GM18858 (cell line): ENCODE results near the gene QRICH2.
A peak's percentile ranks its signal among the peaks of the same experiment; 100 is the strongest.
"Not testable (repeated sequence)": the region's sequence is repeated elsewhere in the genome, so short reads cannot be mapped to it uniquely, and the experiment has no call there.

Experiments
- ATAC-seq: cut with Tn5 transposase; IDR thresholded peaks from one replicate; pipeline ENCODE4 v1.9.1; 2021; ENCODE audit not compliant: unreplicated experiment

QRICH2 gene

DNA sequence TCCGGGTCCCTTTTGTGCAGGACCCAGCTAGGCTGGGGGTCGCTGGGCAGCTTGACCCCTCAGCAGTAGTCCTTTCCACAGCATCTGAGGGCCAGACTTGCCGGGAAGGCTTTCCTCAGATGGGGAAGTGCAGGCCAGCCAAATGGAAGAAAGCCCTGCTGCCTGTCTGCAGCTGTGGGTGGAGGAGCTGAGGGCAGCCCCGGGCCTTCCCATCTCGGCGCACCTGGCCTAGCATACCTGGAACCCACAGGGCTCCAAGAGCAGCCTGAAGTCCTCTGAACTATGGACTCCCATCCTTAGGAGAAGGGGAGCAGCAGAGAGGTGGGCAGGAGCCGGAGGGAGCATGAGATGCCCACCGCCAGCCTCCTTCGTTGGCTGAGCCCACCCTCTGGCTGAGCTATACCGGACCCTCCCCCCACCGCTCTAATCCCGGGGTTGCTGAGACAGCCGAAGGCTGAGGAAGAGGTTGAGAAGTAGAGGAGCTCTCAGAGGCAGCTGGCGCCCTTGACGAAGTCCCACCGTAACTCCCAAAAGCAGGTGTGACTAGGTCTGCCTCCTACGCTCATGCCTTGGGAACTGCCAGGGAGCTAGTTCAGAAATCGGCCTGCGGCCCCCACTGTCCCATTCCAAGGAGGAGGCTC is 29.7 kb downstream of the QRICH2 start:
- no peak for ATAC-seq

DNA sequence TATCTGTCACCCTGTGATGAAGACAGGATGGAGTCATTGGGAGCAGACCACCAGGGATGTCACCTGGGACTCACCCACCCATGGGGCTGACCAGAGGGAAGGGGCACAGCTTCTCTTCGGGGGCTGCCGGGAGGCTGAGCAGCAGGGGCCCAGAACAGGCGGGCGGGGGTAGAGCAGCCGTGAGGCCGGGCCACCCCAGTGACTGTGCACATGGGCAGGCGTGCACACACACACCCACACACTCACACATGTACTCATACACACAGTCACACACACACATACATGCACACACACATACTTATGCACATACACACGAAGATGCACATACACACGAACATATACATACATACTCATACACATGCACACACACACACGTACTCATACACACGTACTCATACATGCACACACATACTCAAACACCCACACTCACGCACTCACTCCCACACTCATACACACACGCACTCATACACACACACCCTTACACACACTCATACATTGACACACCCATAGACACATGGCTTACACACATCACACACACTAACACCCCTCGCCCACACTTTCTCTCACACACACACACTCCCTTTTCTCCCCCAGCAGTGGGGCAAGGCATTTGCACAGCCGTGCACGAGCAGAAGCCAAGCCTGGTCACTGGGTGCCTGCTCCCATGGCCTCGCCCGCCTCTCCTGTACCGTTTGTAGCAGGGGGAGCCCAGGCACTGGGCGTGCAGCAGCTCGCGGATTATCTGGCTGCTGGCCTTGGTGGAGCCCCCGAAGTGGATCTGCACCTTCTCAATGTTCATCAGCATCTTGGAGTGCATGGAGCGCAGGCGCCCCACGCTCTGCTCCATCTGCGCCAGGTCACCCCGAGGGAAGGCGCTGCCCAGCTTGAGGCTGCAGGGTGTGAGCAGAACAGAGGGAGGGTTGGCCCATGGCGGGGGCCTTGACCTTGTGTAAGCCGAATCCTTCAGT is 30.5 kb downstream of the QRICH2 start:
- ATAC-seq, result no peak

DNA sequence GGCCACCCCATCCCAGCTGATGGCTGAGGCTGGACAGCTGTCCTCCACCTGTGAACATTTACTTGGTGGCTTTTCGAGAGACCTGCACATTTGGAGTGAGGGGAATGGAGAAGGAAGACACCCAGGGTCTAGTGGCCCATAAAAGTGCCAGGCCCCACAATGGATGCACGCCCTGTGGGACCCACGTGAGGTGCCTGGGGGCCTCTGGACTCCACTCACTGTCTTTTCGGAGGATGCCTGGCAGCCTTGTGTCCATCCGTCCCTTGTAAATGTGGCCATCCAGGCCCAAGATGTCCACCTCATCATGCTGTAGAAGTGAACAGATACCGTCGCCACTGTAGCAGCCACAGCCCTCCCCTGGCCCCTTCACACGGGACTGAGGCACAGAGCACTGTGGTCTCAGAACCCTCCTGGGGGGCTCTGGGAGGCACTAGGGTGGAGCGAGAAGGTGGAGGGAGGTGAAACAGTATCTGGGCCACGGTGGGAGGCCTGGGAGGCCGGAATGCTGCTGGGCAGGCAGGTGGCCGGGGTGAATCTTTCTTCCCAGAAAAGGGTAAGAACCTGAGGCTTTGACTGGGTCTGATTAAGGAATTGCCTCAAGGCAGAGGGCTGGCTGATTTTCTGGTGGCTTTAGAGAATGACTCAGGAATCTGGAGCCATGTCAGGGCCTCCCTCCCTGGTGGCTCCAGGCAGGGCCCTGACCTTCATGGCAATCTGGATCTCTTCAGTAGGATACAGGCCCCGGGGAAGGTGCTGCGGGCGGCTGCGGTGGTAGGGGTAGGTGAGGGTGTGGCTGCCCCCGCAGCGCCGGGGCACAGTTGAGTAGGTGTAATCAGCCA is 31.4 kb downstream of the QRICH2 start:
- ATAC-seq, result no peak

DNA sequence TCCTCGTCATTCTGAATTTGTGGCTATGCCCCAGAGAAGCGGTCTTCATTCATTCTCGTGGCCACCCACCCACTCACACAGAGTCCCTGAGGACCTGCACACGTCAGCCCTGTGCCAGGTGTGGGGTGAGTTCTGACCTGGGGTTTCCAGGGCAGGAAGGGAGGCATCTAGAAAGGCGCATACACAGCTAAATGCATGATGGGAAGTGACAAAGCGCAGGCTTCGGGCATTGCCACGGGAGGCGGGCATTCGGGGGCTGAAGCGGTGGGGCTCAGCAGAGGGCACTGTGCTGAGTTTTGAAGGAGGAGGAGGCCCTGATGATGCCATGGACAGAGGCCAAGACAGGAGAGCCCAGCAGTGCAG is 32.0 kb downstream of the QRICH2 start:
- no peak for ATAC-seq

- no peak for ATAC-seq
Measured at GRCh38 chr17:76275382-76276068, 32.6 kb downstream of the QRICH2 start.

GRCh38 chr17:76274112-76274956 is 33.7 kb downstream of the QRICH2 start:
- no peak for ATAC-seq

- no peak for ATAC-seq
Measured at GRCh38 chr17:76273445-76274111, 34.5 kb downstream of the QRICH2 start.

DNA sequence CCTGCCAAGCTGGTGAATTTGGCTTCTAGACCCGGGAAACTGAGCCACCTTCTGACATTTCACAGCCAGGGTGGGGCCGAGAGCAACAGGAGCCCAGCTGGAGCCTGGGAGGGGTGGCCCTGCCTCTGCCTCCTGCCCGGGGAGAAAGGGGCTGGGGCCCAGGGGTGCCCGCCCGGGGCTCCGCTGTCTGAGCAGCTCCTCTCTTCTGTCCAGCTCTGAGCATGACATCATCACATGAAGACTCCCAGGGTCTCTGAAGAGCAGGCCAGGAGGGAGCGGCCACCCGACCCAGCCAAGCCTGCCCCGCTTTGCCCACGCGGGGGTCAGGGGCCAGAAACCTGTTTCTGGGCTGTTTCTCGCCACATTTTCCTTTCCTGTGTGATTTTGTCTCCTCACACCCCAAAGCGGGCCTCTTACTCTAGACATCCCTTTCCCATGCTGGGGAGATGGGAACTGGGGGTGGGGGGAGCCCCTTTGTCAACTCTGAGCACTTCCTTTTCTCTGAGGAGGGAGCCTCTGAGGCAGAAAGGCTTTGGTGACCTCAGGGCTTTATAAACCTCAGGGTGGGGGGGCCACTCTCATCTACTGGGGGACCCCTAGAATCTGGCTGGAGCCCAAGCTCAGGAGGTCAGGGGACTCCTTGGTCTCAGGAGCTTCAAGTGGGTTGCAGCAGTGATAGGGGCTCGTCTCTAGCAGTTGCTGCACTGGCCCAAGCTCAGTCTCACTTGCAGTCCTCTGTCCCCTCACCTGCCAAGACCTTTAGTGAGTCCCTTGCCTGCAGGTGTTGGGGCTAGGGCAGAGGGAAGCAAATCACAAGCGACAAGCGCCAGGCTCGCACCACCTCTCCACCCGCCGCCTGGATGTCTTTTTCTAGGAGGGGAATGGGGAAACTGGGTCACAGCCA is 35.3 kb downstream of the QRICH2 start:
- no peak for ATAC-seq

DNA sequence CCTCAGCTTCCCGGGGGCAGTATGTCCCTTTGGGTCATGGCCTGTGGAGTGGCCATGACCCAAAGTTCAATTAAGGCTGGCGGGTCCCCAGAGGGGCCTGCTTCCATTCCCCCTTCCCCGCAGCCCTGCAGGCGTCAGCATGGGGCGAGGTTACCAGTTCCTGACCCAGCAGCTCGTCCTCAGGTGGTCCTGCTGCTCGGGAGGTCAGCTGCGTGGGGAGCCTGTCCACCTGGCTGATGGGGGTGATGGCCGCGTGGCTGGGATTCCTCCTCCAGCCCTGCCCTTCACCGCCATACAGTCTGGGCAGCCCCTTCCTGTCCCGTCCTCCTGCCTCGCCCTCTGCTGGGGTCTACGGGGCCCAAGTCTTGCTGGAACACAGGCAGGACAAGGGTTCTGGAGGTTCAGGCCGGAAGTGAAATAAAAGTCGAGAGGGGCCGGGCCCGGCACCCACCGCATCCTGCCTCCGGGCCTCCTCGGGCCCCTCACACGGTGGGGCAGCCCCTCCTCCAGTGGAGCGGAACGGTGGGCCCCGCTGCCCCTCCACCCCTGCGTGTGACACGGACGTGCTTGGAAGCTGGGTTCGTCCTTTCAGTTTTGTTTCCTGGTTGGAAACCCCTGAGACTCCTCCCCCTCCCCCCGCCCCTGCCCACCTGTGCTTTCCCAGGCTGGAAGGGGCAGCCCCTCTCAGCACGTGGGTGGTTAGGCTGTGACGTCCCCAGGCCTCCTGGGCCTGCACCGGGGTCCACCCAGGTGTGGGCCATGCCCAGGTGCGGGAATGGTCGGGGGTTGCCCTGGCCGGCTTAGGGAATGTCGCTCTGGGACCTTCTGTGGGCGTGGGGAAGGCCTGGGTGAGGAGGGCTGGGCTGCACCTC is 36.2 kb downstream of the QRICH2 start:
- ATAC-seq, result peak; percentile 28

DNA sequence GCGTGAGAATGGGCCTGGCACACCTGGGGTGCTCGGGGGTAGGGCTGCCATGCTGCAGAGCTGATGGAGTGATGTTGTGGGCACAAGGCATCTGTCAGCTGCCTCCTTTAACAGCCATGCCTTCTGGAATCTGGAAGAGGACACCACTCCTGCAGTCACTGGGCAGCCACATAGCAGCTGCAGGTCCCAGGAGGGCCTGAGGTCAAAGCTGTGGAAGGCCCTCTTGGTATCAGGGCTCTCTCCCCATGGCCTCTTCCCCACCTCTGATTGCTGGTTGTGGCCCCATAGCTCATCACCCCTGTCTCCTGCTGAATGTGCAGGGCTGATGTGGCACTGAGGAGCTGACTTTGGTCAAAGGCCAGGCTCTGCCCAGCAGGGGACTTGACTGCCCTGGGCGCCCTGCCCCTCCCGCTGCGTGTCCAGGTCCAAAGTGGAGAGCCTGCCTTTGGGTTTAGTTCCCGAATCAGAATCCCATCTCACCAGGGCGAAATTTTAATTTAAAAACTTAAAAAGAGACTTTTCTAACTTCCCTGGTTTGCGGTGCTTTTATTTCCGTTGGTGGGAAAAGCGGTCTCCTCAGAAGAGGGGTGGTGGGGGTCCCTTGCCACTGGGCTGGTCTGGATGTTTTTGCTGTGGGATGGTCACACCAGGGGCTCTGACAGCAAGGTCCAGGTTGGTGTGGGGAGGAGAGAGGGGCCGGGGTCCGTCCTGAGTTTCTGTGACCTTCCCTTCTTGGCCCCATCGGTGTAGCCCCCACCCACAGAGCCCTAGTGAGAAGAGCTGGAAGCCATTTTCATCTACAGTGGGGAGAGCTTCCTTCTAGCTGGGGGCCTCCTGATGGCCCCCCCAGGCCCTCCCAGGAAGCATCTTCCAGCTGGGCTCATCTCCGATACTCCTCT is 37.1 kb downstream of the QRICH2 start:
- ATAC-seq, result peak; percentile 3

GRCh38 chr17:76270127-76270592 is 37.9 kb downstream of the QRICH2 start:
- ATAC-seq, result no peak

GRCh38 chr17:76268991-76269981 is 38.8 kb downstream of the QRICH2 start:
- no peak for ATAC-seq

DNA sequence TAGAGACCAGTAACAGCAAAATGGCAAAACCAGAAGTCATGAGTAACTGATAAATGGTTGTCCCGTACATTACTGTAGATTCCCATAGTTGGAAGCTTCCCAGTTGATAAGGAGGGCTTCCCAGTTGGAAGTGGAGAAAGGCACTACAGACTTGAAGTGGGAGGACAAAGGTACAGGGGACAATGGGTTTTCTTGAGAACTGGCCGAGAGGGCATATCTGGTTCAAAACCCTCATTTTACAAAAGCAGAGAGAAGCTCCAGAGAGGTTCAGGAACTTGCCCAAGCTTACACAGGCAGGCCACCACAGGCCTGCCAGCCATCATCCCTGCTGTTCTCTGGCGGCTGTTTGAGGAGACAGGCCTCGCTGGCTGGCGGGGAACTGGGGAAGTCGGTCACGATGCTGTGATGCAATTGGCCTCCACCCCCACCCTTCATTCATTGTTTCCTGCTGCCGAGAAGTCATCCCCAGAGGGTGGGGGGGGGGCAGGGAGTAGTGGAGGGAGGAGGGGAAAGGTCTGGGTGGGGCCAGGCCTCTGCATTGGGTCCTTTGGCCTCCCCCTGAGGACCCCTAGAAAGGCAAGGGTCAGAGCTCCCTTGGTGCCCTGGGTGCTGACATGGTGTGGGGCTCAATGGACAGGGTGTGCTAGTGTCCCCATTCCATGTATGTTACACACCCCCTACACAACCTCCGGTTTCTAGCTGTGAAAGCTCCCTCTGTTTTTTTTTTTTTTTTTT is 39.9 kb downstream of the QRICH2 start:
- no peak for ATAC-seq

GRCh38 chr17:76267581-76268001 is 40.5 kb downstream of the QRICH2 start:
- not testable (repeated sequence) for ATAC-seq
